ENCODE measurements around the gene NIPSNAP3A.
A peak's percentile ranks its signal among the peaks of the same experiment; 100 is the strongest.

NIPSNAP3A gene

DNA sequence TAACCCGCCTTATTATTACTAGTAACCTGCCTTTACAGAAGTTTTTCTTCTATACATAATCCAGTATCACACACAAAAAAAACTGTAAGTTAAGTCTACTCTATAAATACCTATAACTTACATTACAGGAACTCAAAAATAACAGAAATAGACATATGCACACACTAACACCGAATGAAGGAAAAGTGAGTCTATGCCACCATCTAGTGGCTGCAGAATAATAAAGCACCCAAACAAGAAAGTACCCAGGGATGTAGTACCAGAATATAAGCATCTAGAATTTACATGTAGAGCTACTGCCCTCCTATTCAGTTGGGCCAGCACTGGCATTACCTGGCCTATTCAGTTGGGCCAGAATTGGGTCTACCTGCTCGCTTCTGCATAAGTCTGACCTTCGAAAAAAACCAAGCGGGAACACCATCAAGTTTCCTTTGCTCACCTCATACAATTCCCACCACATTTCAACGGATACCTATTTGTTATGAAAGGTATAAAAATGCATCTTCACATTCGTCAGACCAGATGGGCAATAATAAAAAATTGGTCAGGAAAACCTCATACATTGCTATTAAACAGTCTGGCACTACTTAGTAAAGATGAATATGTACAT lies 4.0 kb upstream of the NIPSNAP3A start:
- Histone ChIP-seq H3K4me3 (ENCODE audit: control insufficient read depth in 1 of 7, extremely low read depth in 1 of 7, insufficient read depth in 4 of 7, low read depth in 2 of 7, low read length in 6 of 7) (no peak overlapping the region), H3K4me1 (ENCODE audit: control extremely low read depth in 1 of 4, control insufficient read depth in 4 of 4, insufficient read depth in 4 of 4, low read length in 3 of 4) (peaks cover 12 to 27% (median 18%) of the 10 kb centered on the region in 4 experiments), H3K9me3 (ENCODE audit: control extremely low read depth in 1 of 5, control insufficient read depth in 4 of 5, insufficient read depth in 2 of 5, low read depth in 1 of 5, low read length in 4 of 5) (no peaks in the 10 kb centered on the region), H3K27me3 (replicated peaks in 2 of 5; ENCODE audit: control insufficient read depth in 4 of 5, insufficient read depth in 5 of 5, low read length in 4 of 5) (no peaks in the 10 kb centered on the region), H3K36me3 (ENCODE audit: control insufficient read depth in 4 of 4, insufficient read depth in 4 of 4, low read length in 3 of 4) (no peaks in the 10 kb centered on the region), H3K27ac (ENCODE audit: insufficient read depth in 1 of 2, low read depth in 1 of 2, low read length in 2 of 2, poor library complexity in 1 of 2, severe bottlenecking in 2 of 2) (no peak overlapping the region)
- 20% methylated on average over 2 of the region's 7 CpGs for WGBS (ENCODE audit: insufficient coverage)
- CTCF ChIA-PET = interaction anchor here (2.7 kb wide), 1 partner anchor 1346 kb away, joined by 11 read pairs; no protein-coding TSS in a partner anchor
- POLR2A ChIA-PET = no interaction called here
- peak; percentile 80 to 92 (median 89) for DNase-seq

DNA sequence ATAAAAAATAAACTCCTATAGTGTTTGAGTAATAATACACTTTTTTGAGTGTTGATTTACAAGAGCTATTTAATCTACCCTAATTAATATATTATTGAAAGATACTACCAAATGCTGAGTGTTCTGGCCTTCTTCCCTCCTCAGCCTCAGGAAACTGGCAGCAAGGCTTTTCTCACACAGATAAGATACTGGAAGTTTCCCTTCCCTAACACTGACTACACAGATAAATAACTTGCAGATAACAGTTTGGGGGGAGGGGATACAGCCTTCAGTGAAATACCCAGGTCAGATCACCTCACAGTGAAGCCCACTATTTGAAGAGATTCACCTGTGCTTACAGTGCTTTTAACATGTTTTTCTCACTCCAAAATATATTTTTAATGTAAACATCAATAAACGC lies 1.6 kb upstream of the NIPSNAP3A start:
- POLR2A ChIA-PET = no interaction called here

DNA sequence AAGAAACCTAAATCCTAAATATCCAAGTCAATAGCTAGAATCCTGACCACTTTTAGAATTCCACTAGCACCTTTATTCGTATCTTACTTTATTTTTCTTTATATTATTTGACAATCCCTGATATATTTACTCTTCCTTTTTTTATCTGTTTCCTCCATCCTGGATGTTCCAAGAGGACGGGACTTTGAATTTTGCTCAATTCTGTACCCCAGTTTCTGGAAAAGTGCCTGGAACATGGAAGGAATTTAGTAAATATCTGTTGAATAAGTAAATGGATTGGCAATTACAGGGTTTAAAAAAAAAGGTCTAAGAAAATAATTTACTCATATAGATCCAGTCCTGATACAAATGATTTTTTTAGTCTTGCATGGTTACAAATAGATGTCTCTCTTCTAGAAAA lies 1.2 kb upstream of the NIPSNAP3A start:
- peak overlapping the region in 6 of 7 experiments; percentile 43 to 92 (median 89) for H3K4me3 ChIP-seq (ENCODE audit: control insufficient read depth in 1 of 7, extremely low read depth in 1 of 7, insufficient read depth in 4 of 7, low read depth in 2 of 7, low read length in 6 of 7)
- 83% methylated on average over 1 of the region's 2 CpGs for WGBS (ENCODE audit: insufficient coverage)
- no peaks in the 10 kb centered on the region for H3K27me3 ChIP-seq (replicated peaks in 2 of 5; ENCODE audit: control insufficient read depth in 4 of 5, insufficient read depth in 5 of 5, low read length in 4 of 5)
- peaks cover 0 to 2% (median 0%) of the 10 kb centered on the region in 4 experiments for H3K36me3 ChIP-seq (ENCODE audit: control insufficient read depth in 4 of 4, insufficient read depth in 4 of 4, low read length in 3 of 4)
- ChIA-PET CTCF (interaction anchor here (1.1 kb wide), 1 partner anchor 360 kb away, joined by 3 read pairs; no protein-coding TSS in a partner anchor), POLR2A (no interaction called here)
- H3K9me3 ChIP-seq (ENCODE audit: control extremely low read depth in 1 of 5, control insufficient read depth in 4 of 5, insufficient read depth in 2 of 5, low read depth in 1 of 5, low read length in 4 of 5) = no peaks in the 10 kb centered on the region
- H3K4me1 ChIP-seq (ENCODE audit: control extremely low read depth in 1 of 4, control insufficient read depth in 4 of 4, insufficient read depth in 4 of 4, low read length in 3 of 4) = peaks cover 17 to 46% (median 30%) of the 10 kb centered on the region in 4 experiments
- peak overlapping the region; percentile 87 to 91 for H3K27ac ChIP-seq (ENCODE audit: insufficient read depth in 1 of 2, low read depth in 1 of 2, low read length in 2 of 2, poor library complexity in 1 of 2, severe bottlenecking in 2 of 2)
- DNase-seq = no peak

More for the DNA sequence above, 1.6 kb upstream of the NIPSNAP3A start:
- H3K27ac ChIP-seq (ENCODE audit: insufficient read depth in 1 of 2, low read depth in 1 of 2, low read length in 2 of 2, poor library complexity in 1 of 2, severe bottlenecking in 2 of 2) = peak overlapping the region; percentile 0 to 91
- H3K27me3 ChIP-seq (replicated peaks in 2 of 5; ENCODE audit: control insufficient read depth in 4 of 5, insufficient read depth in 5 of 5, low read length in 4 of 5) = no peaks in the 10 kb centered on the region
- peak overlapping the region in 2 of 7 experiments; percentile 52 to 91 for H3K4me3 ChIP-seq (ENCODE audit: control insufficient read depth in 1 of 7, extremely low read depth in 1 of 7, insufficient read depth in 4 of 7, low read depth in 2 of 7, low read length in 6 of 7)
- peaks cover 17 to 46% (median 30%) of the 10 kb centered on the region in 4 experiments for H3K4me1 ChIP-seq (ENCODE audit: control extremely low read depth in 1 of 4, control insufficient read depth in 4 of 4, insufficient read depth in 4 of 4, low read length in 3 of 4)
- no CpG with 5 or more reads among the region's 1 CpG for WGBS (ENCODE audit: insufficient coverage)
- CTCF ChIA-PET = interaction anchor here (1.1 to 1.4 kb wide), 3 partner anchors 16 to 1349 kb away, joined by 3 to 4 read pairs (median 3); no protein-coding TSS in a partner anchor
- no peaks in the 10 kb centered on the region for H3K9me3 ChIP-seq (ENCODE audit: control extremely low read depth in 1 of 5, control insufficient read depth in 4 of 5, insufficient read depth in 2 of 5, low read depth in 1 of 5, low read length in 4 of 5)
- peaks cover 0 to 2% (median 0%) of the 10 kb centered on the region in 4 experiments for H3K36me3 ChIP-seq (ENCODE audit: control insufficient read depth in 4 of 4, insufficient read depth in 4 of 4, low read length in 3 of 4)
- peak in 1 of 3 donors; percentile 10 for DNase-seq

DNA sequence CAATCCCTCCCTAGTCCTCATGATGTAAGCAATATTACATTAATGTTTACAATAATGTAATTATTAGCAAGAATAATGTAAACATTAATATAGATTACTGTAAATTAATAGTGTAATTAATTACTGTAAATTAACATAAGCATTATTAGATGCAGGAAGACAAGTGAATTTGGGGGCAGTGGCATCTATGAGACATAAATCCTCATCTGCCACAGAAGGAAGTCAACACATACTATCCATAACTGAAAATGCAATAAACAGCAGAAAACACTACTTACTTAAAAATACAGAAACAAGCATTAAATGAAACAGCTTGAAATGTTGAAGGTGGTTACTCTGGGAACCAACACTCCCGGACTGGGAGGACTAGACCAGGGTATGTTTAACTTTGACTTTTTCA lies 685 bp upstream of the NIPSNAP3A start:
- Histone ChIP-seq H3K27ac (ENCODE audit: insufficient read depth in 1 of 2, low read depth in 1 of 2, low read length in 2 of 2, poor library complexity in 1 of 2, severe bottlenecking in 2 of 2) (peak overlapping the region; percentile 87 to 91), H3K36me3 (ENCODE audit: control insufficient read depth in 4 of 4, insufficient read depth in 4 of 4, low read length in 3 of 4) (peaks cover 0 to 3% (median 3%) of the 10 kb centered on the region in 4 experiments), H3K9me3 (ENCODE audit: control extremely low read depth in 1 of 5, control insufficient read depth in 4 of 5, insufficient read depth in 2 of 5, low read depth in 1 of 5, low read length in 4 of 5) (no peaks in the 10 kb centered on the region), H3K27me3 (replicated peaks in 2 of 5; ENCODE audit: control insufficient read depth in 4 of 5, insufficient read depth in 5 of 5, low read length in 4 of 5) (no peaks in the 10 kb centered on the region), H3K4me1 (ENCODE audit: control extremely low read depth in 1 of 4, control insufficient read depth in 4 of 4, insufficient read depth in 4 of 4, low read length in 3 of 4) (peaks cover 17 to 46% (median 30%) of the 10 kb centered on the region in 4 experiments), H3K4me3 (ENCODE audit: control insufficient read depth in 1 of 7, extremely low read depth in 1 of 7, insufficient read depth in 4 of 7, low read depth in 2 of 7, low read length in 6 of 7) (peak overlapping the region in 6 of 7 experiments; percentile 85 to 92 (median 89))
- CTCF ChIA-PET = no interaction called here
- WGBS (ENCODE audit: insufficient coverage) = 0% methylated on average over 1 of the region's 1 CpG
- peak in 1 of 3 donors; percentile 46 for DNase-seq
- POLR2A ChIA-PET = no interaction called here

DNA sequence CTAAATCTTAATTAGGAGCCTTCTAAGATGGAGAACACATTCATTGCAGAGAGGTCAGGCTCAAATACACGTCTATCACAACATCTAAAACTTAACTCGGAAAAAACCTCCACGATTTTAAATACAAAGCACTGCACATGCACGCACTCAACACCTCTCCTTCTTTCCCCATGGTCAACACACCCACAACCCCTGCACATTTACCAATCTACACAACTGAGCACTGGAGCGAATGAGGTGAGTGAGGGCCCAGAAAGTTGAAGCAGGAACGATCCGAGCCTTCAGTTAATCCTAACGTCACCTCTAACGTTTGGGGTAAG lies 278 bp upstream of the NIPSNAP3A start:
- no peak for DNase-seq
- peak overlapping the region; percentile 87 to 91 for H3K27ac ChIP-seq (ENCODE audit: insufficient read depth in 1 of 2, low read depth in 1 of 2, low read length in 2 of 2, poor library complexity in 1 of 2, severe bottlenecking in 2 of 2)
- peaks cover 17 to 46% (median 30%) of the 10 kb centered on the region in 4 experiments for H3K4me1 ChIP-seq (ENCODE audit: control extremely low read depth in 1 of 4, control insufficient read depth in 4 of 4, insufficient read depth in 4 of 4, low read length in 3 of 4)
- H3K27me3 ChIP-seq (replicated peaks in 2 of 5; ENCODE audit: control insufficient read depth in 4 of 5, insufficient read depth in 5 of 5, low read length in 4 of 5) = no peaks in the 10 kb centered on the region
- H3K36me3 ChIP-seq (ENCODE audit: control insufficient read depth in 4 of 4, insufficient read depth in 4 of 4, low read length in 3 of 4) = peaks cover 2 to 6% (median 5%) of the 10 kb centered on the region in 4 experiments
- peak overlapping the region; percentile 85 to 98 (median 91) for H3K4me3 ChIP-seq (ENCODE audit: control insufficient read depth in 1 of 7, extremely low read depth in 1 of 7, insufficient read depth in 4 of 7, low read depth in 2 of 7, low read length in 6 of 7)
- ChIA-PET POLR2A (no interaction called here), CTCF (no interaction called here)
- WGBS (ENCODE audit: insufficient coverage) = 0% methylated on average over 5 of the region's 9 CpGs
- H3K9me3 ChIP-seq (ENCODE audit: control extremely low read depth in 1 of 5, control insufficient read depth in 4 of 5, insufficient read depth in 2 of 5, low read depth in 1 of 5, low read length in 4 of 5) = no peaks in the 10 kb centered on the region

DNA sequence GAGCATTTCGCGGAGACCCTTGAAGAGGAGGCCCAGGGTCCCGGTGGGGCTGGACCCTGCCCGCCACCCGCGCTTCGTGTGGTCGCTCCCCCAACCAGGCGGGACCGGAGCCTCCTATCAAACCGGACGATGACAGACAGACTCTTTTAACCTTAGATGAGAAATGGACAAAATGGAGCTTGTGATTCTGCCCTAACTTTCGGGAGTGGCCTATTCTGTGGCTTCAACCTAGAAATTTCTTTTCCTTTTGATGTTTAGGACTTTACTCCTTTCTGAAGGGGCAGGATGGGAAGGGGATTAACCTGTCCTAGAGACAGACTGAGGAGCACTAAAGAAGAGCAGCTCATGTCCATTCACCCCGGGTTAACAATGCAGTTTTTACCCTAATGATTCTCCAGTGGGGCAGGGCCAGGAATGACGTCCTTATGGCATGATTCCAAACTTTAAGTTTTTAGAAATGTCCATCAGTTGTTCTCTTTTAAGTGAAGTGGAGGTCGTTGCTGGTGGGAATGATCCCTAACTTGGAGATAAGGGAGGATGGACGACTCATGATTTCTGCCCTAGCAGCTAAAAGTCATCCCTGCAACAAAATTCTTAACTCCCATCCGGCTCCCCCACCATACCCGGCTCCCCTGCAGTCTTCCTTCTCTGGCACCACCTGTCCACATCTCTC lies 1.0 kb downstream of the NIPSNAP3A start:
- CTCF ChIA-PET = interaction anchor here (0.8 kb wide), 1 partner anchor 14 kb away, joined by 3 read pairs; no protein-coding TSS in a partner anchor
- peak overlapping the region; percentile 87 to 91 for H3K27ac ChIP-seq (ENCODE audit: insufficient read depth in 1 of 2, low read depth in 1 of 2, low read length in 2 of 2, poor library complexity in 1 of 2, severe bottlenecking in 2 of 2)
- peak; percentile 17 to 50 (median 42) for DNase-seq
- 0% methylated on average over 14 of the region's 19 CpGs for WGBS (ENCODE audit: insufficient coverage)
- H3K36me3 ChIP-seq (ENCODE audit: control insufficient read depth in 4 of 4, insufficient read depth in 4 of 4, low read length in 3 of 4) = peaks cover 6 to 19% (median 15%) of the 10 kb centered on the region in 4 experiments
- POLR2A ChIA-PET = interaction anchor here (1.0 kb wide), 1 partner anchor 10 kb away, joined by 3 read pairs; no protein-coding TSS in a partner anchor
- peak overlapping the region; percentile 85 to 98 (median 91) for H3K4me3 ChIP-seq (ENCODE audit: control insufficient read depth in 1 of 7, extremely low read depth in 1 of 7, insufficient read depth in 4 of 7, low read depth in 2 of 7, low read length in 6 of 7)
- peaks cover 17 to 46% (median 30%) of the 10 kb centered on the region in 4 experiments for H3K4me1 ChIP-seq (ENCODE audit: control extremely low read depth in 1 of 4, control insufficient read depth in 4 of 4, insufficient read depth in 4 of 4, low read length in 3 of 4)
- no peaks in the 10 kb centered on the region for H3K27me3 ChIP-seq (replicated peaks in 2 of 5; ENCODE audit: control insufficient read depth in 4 of 5, insufficient read depth in 5 of 5, low read length in 4 of 5)
- H3K9me3 ChIP-seq (ENCODE audit: control extremely low read depth in 1 of 5, control insufficient read depth in 4 of 5, insufficient read depth in 2 of 5, low read depth in 1 of 5, low read length in 4 of 5) = no peaks in the 10 kb centered on the region

Data from common myeloid progenitor, CD34-positive (primary cell).